AG09319 (cell line): Measurements from ENCODE around the gene ZNF668.

Experiments used
- DNase-seq: peaks from one replicate; pipeline ENCODE4 v3.0.0-alpha.2; 2010; ENCODE audit warnings: low read depth; ENCODE audit errors: extremely low read depth
- TF ChIP-seq, protein P1 (sequence below): IDR thresholded peaks from 2 replicates; pipeline ENCODE4 v1.5.1; 2011; ENCODE audit warnings: low read depth, mild to moderate bottlenecking, inconsistent platforms, low read length, moderate library complexity

ZNF668 gene

GRCh38 chr16:31094088-31094423, 20.0 kb upstream of the ZNF668 start:
- TF ChIP-seq, protein P1, sequence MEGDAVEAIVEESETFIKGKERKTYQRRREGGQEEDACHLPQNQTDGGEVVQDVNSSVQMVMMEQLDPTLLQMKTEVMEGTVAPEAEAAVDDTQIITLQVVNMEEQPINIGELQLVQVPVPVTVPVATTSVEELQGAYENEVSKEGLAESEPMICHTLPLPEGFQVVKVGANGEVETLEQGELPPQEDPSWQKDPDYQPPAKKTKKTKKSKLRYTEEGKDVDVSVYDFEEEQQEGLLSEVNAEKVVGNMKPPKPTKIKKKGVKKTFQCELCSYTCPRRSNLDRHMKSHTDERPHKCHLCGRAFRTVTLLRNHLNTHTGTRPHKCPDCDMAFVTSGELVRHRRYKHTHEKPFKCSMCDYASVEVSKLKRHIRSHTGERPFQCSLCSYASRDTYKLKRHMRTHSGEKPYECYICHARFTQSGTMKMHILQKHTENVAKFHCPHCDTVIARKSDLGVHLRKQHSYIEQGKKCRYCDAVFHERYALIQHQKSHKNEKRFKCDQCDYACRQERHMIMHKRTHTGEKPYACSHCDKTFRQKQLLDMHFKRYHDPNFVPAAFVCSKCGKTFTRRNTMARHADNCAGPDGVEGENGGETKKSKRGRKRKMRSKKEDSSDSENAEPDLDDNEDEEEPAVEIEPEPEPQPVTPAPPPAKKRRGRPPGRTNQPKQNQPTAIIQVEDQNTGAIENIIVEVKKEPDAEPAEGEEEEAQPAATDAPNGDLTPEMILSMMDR, result no peak
- no peak for DNase-seq

GRCh38 chr16:31093132-31093703, 19.2 kb upstream of the ZNF668 start:
- TF ChIP-seq, protein P1, result no peak
- no peak for DNase-seq

GRCh38 chr16:31092330-31092729, 18.3 kb upstream of the ZNF668 start:
- no peak for DNase-seq
- TF ChIP-seq, protein P1, result no peak

DNA sequence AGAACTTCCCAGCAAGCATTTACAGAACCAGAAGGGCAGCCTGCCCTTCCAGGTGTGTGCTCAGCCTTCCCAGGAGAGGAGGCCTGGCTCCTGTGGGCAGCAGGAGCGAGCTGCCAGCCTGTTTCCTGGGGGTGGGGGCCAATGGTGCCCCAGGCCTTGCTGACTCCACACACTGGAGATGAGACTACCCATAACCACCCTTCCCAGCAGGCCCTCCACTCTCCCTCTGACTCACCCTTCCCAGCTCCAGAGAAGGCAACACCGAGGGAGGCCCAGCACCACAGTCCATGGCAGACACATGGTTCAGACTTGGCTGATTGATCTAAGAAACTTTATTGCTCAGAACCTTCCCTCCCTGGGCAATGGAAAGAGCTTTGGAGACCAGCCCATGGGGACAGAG, 16.5 kb upstream of the ZNF668 start:
- no peak for DNase-seq
- TF ChIP-seq, protein P1, result no peak

DNA sequence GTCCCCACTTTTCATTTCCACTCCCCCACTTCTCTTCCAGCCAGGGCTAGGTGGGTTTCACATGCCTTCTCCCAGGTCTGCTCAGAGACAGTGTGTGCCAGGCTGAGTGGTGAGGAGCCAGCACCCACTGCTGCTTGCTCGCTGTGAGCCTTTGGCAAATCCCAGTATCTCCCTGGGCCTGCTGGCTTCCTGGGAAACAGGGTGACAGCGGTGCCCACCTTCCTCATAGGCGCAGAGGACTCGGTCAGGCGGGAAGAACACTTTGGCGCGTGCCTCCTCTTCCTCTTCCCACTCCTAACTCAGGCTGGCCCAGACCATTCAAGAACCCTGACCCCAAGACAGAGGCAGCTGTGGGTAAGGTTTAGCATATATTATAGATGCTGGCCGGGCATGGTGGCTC, 15.2 kb upstream of the ZNF668 start:
- TF ChIP-seq, protein P1, result no peak
- DNase-seq, result no peak

- TF ChIP-seq, protein P1, result no peak
- DNase-seq, result no peak
Observed at GRCh38 chr16:31088459-31089183, 14.6 kb upstream of the ZNF668 start, which contains the start of gene PRSS53. Gene PRSS53 (minus strand): TSS chr16:31088943. CDS start chr16:31088809, 134 bp downstream.

GRCh38 chr16:31087971-31088370, 13.9 kb upstream of the ZNF668 start:
- no peak for DNase-seq
- TF ChIP-seq, protein P1, result no peak
